Cardiac ventricle fibroblast (primary cell): ENCODE results near the gene ZBTB6. TPM values are rescaled to one million over a fixed set of nuclear protein-coding genes. Genes with fewer than 3 reads are reported as not detected.

Source experiments
- total RNA-seq: library from RNA; depleted of rRNA; stranded (reverse); fragments of >200 nt; gene quantifications from 2 replicates; pipeline ENCODE4 v1.2.3, GENCODE V29; 2015

Gene ZBTB6
- 5.1 and 8.7 TPM in 2 replicates for total RNA-seq

GRCh38 chr9:122912964-122913673, at the start of gene ZBTB6:
Gene ZBTB6, minus strand, starts transcription at chr9:122913323. Its CDS starts 1,251 bp downstream, at chr9:122912072.

GRCh38 chr9:122940749-122941581, 27.8 kb upstream of the ZBTB6 start, which contains the start of gene RABGAP1:
Gene RABGAP1, plus strand, starts transcription at chr9:122941020. Its CDS starts 16,040 bp downstream, at chr9:122957060.

GRCh38 chr9:122931226-122932121, 18.4 kb upstream of the ZBTB6 start, which contains the start of gene ZBTB26:
Gene ZBTB26, minus strand, starts transcription at chr9:122931512. Its CDS starts 11,578 bp downstream, at chr9:122919934.

GRCh38 chr9:122904823-122905710, 8.1 kb downstream of the ZBTB6 start, which contains the start of gene RC3H2:
Gene RC3H2, minus strand, starts transcription at chr9:122905359. Its CDS starts 7,850 bp downstream, at chr9:122897509.

Other genes starting within 250 kb of the ZBTB6 start
- gene OR1L3, start 238.2 kb downstream of the ZBTB6 start, total RNA-seq, result not detected in 2 replicates
- gene OR1L4, start 189.3 kb downstream of the ZBTB6 start, total RNA-seq, result not detected in 2 replicates
- not detected in 2 replicates for gene OR1L6, start 171.0 kb downstream of the ZBTB6 start, total RNA-seq
- not detected in 2 replicates for gene OR5C1, start 124.4 kb downstream of the ZBTB6 start, total RNA-seq
- gene OR1K1, start 113.2 kb downstream of the ZBTB6 start, total RNA-seq, result not detected in 2 replicates
- gene PDCL, start 84.7 kb downstream of the ZBTB6 start, total RNA-seq, result 16.1 and 16.2 TPM in 2 replicates
- gene RC3H2, start 8.0 kb downstream of the ZBTB6 start, total RNA-seq, result 24.6 and 25.1 TPM in 2 replicates
- 4.5 and 6.1 TPM in 2 replicates for gene ZBTB26, start 18.2 kb upstream of the ZBTB6 start, total RNA-seq
- 12.7 and 21.0 TPM in 2 replicates for gene RABGAP1, start 27.7 kb upstream of the ZBTB6 start, total RNA-seq
- gene GPR21, start 120.3 kb upstream of the ZBTB6 start, total RNA-seq, result 0.19 and 0.29 TPM in 2 replicates